OCI-M2 (cell line): ENCODE measurements around the gene KIF21A.
"Not testable (repeated sequence)": the region's sequence is repeated elsewhere in the genome, so short reads cannot be mapped to it uniquely, and the experiment has no call there.

Source experiments
- DNase-seq: peaks from one replicate; lab custom pipeline; 2025; ENCODE audit not compliant: unreplicated experiment; lab: John Stamatoyannopoulos, UW

The KIF21A gene

DNA sequence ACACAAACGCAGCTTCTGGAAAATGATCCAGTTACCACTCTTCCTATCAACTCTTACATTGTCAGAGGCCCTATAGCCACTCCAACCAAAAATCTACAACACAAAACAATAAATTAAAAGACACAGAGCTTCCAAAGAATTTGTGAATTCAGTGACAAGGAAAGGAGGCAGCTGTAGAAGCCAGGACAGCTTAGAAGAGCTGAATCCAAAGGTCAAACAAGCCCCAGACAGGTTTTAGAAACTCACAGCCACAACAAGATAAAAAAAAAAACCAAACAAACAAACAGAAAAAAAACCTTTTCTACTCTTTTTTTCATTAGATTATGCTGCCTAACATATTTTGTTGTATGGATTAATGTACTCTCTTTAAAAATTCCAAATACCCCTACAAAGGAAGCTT, 94.4 kb downstream of the KIF21A start:
- DNase-seq = no peak

DNA sequence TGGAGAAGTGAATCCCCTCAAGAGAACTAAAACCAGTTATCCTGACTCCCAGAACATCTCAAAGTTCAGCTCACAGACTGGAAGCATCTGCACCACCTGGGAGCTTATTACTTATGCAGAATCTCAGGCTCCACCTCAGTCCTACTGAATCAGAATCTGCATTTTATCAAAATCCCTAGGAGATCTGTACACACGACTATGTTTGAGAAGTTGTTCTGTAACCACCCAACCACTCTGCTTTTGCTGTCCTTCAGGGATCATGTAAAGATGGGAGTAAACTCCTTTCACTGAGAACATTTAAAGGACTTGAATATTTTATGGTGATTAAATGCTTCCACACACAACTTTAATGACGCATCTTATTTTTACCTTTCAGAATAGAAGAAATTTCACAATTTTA, 98.0 kb downstream of the KIF21A start:
- no peak for DNase-seq

- DNase-seq = no peak
Observed at GRCh38 chr12:39343665-39344064, 99.3 kb downstream of the KIF21A start.

DNA sequence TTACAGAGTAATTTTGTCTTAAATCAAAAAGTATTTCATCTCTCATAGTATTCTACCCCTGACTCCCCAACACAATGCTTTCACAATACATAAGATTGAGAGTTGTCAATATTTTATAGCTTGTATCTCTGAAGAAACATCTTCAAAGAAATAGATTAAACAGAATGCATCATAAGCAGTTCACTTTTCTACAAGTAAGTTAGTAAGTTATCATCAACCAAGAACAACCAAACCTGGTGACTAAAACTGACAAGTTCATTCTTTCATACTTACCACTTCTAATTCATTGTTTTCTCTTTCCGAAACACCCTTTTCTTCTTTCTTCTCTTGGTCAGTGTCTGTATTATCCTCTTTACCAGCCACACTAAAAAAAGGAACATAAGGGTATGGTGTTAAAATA, 101.2 kb downstream of the KIF21A start:
- DNase-seq = no peak

GRCh38 chr12:39341179-39341578, 101.7 kb downstream of the KIF21A start:
- DNase-seq = no peak

DNA sequence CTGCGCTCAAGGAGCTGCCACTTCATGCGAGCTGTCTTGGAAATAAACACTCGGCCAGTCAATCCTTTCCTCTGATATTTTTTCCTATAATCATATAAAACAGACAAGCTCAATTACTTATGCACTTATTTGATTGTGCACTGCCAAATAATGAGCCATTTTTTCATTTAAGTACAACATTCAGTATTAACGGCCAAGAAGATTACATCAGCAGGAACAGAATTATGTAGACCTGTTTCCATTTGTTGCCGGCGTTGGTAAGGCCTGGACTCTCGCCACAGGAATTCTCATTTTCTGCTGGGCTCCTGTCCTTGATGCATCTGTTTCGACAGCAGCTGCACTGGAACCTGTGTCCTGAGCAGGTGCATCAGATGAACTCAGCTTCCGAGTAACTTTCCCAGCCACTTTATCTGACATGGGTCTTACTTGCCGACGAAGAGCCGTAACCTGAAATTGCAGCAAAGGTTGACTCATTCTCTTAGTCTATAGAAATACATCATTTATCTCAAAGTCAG, 110.2 kb downstream of the KIF21A start:
- DNase-seq = no peak

- DNase-seq = no peak
Observed at GRCh38 chr12:39331539-39332261, 111.2 kb downstream of the KIF21A start.

- DNase-seq = no peak
Observed at GRCh38 chr12:39329876-39330275, 113.0 kb downstream of the KIF21A start.

DNA sequence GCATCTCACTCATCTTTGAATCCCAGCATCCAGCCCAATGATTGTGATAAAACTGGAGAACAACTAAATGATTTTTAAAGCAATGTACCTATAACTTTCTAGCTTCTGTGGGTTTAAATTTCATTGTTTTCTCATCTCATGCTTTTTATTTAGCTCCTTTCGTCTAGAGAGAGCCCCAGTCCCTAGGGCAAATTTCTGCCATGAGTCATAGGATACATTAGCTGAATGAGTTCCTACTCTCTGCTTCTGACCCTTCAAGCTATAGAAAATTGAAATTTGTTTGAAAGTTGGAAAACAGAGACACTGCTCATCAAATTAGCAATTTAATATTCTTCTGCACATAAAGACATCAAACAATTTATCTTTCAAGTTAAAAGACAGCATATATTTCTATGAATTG, 113.9 kb downstream of the KIF21A start:
- no peak for DNase-seq

DNA sequence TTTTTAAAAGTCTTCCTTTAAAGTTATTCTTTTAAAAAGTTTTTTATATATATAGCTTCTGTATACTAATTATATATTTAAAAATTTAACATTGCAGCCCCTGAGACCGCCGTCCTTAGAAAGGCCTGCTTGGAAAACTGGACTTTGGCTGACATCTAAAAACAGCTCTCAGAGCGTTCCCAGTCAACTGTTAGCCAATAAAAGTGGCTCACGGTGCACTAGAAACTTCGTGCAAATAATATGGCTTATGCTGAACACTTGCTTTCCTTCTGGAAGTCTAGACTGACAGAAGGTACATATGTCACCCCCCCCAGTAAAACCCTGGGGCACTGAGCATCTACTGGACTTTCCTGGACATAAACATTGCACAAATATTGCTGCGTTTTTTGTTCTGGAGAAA, 115.0 kb downstream of the KIF21A start:
- no peak for DNase-seq

- no peak for DNase-seq
Observed at GRCh38 chr12:39327510-39327909, 115.4 kb downstream of the KIF21A start.

GRCh38 chr12:39319180-39319579, 123.7 kb downstream of the KIF21A start:
- no peak for DNase-seq

DNA sequence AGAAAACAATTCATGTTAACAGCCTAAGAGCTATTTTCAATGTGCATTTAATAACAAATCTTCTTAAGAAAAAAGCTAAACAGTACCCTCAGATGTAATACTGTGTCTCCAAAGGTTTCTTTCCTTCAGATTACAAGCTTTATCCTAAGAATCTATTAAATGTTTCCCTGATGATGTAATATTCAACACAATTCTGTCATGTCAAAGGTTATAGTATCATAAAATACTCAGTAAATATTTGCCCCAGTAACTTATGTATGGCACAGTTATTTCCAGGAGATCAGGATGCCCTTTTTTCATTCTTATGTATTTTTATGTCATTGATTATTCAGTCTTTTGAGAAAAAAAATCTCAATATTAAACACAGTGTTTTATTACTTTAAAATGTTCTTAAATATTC, 128.4 kb downstream of the KIF21A start:
- DNase-seq = no peak

GRCh38 chr12:39309516-39309915, 133.4 kb downstream of the KIF21A start:
- DNase-seq = no peak

DNA sequence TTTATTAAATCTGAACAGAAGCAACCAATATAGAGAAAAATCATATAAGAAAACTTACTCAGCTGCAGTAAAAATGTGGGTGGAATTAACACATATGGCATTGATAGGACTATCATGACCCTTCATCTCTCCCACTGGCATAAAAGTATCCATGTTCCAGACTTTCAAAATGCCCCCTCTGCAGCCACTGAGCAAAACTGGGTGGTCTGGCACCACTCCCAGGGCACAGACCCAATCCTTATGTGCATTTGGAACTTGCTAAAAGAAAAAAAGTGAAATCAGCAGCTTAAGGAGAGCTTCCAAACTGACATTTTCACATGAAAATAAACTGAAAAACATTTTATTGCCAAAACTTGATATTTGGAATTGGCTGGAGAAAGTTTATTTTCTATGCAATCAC, 141.5 kb downstream of the KIF21A start:
- no peak for DNase-seq

- no peak for DNase-seq
Observed at GRCh38 chr12:39300799-39301198, 142.1 kb downstream of the KIF21A start.

DNA sequence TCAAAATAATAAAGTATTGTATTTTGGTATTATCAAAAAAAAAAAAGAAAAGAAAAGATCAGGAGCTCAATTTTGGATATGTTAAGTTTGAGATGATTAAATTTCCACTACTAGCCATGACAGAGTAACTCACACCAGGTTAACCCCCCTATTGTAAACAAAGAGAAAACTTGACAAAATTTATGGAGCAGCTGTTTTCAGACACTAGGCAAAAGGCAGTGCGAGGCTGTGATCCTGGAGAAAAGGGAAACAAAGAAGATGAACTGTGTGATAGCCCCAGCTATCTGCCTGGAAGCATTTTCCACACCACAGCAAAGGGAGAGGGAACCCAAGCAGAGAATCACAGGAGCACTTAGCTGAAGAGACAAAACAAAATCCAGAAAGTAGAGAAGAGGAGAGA, 145.0 kb downstream of the KIF21A start:
- no peak for DNase-seq

DNA sequence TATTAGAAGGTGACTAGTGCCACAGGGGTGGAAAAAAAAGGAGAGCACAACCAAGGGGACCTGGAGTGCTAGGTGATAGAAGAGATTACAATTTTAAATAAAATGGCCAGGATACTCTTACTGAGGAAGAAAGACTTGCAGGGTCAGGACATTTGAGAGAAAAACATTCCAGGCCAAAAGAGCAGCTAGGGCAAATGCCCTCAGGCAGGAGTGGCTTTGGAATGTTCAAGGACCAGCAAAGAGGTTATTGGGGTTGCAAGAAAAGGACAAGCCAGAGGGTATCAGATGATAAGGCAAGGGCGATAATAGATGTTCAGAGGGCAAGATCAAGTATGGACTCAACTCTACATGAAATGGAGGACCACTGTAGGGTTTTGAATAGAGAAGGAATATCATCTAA, 146.4 kb downstream of the KIF21A start:
- no peak for DNase-seq

DNA sequence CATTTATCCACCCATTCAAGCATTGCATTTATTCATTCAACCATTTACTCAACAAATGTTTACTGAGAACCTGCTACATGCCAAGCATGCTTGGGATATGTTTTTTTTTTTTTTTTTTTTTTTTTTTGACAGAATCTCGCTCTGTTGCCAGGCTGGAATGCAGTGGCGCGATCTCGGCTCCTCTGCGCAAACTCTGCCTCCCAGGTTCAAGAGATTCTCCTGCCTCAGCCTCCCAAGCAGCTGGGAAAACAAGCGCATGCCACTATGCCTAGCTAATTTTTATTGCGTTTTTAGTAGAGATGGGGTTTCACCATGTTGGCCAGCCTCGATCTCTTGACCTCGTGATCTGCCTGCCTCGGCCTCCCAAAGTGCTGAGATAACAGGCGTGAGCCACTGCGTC, 147.3 kb downstream of the KIF21A start:
- not testable (repeated sequence) for DNase-seq

- no peak for DNase-seq
Observed at GRCh38 chr12:39294715-39295114, 148.2 kb downstream of the KIF21A start.

- DNase-seq = no peak
Observed at GRCh38 chr12:39292125-39292630, 150.7 kb downstream of the KIF21A start.

DNA sequence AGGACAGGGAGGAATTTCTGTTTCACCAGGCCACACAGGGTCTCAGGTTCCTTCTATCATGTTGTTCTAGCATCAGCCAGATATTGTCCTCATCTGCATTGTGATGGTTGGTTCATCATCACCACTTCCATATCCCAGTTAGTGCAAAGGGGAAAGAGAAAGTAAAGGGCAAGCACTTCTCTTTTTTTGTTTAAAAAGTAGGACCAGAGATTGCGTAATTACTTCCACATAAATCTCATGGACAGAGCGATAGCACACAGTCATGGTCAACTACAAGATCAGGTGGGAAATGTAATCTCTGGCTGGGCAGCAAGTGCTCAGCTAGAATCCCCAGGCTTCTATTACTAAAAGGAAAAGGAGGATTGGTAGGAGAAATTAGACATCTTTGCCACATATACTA, 155.1 kb downstream of the KIF21A start:
- DNase-seq = no peak

DNA sequence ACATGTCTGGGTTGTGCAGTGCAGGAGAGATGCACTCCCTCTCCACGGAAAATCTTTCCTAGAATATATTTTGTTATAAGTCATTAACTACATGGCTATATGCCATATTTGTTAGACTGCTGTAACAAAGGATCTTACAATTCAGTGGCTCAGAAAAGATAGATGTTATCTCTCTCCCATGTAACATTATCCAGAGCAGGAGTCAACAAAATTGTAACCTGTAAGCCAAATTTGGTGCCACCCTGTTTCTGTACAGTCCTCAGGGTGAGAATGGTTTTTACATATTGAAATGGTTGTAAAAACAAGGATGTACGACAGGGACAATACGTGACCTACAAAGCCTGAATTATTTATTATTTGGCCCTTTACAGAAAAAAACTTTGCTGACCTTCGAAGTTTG, 155.5 kb downstream of the KIF21A start:
- no peak for DNase-seq
